D341Med (cell line): ENCODE data around the gene ROPN1L.
"Not testable (repeated sequence)": the region's sequence is repeated elsewhere in the genome, so short reads cannot be mapped to it uniquely, and the experiment has no call there.

Experiments used
- DNase-seq: peaks from one replicate; pipeline ENCODE4 v3.0.0; 2012; ENCODE audit warnings: low spot score

ROPN1L gene

GRCh38 chr5:10502130-10502529 lies 60.5 kb downstream of the ROPN1L start:
- DNase-seq: no peak

- no peak for DNase-seq
Observed at GRCh38 chr5:10502578-10502977, 60.9 kb downstream of the ROPN1L start.

- no peak for DNase-seq
Observed at GRCh38 chr5:10503321-10503720, 61.6 kb downstream of the ROPN1L start.

DNA sequence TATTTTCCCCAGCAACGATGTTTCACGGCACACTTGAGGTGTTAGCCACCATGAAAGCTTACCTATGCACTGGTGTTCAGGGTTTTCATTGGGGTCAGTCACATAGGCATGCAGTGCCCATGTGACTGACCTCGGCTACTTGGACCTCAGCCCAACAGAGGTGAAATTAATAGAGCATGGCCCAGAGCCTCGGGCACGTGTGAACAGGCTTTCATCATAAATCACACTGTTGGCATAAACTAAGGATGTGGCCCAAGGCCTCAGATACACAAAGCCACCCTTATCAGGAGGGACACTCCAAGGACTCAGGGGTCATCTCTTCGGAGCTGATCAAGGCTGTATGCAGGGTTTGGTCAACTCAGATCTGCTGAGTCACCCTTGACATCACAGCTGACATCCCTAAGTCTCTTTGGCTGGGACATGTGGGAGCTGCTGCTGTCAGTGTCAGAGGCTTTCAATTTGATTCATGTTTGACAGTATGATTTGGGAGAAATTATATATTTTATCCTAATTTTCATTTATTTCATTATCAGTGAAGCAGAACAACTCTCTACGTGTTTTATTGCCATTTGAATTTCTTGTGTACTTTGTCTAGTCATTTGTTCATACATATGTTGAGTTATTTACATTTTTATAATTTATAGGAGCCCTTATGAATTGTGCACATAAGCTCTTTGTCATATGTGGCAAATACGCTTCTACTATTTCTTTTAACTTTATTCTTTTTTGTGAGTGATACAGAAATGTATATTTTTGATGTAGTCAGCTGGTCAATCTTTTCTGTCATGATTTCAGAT lies 62.5 kb downstream of the ROPN1L start:
- DNase-seq: no peak

- DNase-seq: no peak
Observed at GRCh38 chr5:10505517-10506095, 63.9 kb downstream of the ROPN1L start.

DNA sequence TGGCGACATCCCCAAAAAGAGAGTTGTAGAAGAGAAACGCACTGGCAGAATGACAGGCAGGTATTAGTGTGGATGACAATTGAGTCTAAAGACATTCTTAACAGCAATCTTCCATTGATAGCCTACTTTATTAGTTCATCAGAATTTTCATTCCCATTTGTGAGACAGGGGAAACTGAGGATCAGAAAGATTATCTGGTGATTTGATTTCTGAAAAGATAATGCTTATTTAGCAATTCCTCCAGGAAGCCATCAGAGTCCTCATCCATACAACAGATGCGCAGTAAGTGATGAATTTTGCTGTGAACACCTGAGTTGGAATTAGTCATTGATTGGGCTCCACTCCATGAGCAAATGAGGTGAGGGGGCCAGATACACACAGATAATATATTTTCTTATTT lies 64.9 kb downstream of the ROPN1L start:
- no peak for DNase-seq

DNA sequence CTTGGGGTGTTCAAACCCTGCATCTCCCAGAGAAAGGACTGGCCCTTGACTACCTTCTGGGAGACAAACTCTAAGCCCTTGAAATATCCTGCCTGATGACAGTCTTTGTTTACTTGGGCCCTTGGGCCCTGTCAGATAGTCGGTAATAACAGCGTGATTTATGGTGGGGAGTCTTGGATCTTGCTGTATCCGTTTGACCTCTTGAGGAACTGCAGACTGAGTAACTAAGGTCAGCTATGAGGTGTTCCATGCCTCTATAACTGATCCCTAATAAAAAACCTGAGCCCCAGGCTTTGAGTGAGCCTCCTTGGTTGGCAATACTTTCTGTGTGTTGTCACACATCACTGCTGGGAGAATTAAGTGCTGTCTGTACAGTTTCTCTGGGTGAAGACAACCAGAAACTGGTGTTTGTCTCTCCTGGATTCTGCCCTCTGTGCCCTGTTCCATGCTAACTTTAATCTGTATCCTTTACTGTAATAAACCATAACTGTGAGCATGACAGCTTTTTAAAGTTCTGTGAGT lies 66.0 kb downstream of the ROPN1L start:
- DNase-seq: no peak

DNA sequence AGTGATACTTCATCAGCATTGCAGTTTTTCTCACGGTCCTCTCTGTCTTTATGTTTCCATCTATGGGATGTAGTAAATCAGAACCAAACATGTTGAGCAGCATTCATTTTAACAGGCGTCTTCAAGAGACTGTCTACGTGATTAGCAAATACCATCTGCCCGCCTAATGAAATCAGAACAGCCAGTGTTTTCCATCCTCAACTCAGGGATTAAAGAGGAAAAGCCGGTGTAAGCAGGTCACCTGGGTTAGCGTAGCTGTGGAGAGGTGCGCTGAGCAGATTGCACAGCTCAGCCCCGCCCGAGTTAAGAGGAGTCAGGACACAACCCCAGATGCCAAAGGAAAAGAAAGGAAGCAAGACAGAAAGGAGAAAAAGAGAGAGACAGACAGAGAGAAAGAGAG lies 67.9 kb downstream of the ROPN1L start:
- DNase-seq: peak; percentile 78

DNA sequence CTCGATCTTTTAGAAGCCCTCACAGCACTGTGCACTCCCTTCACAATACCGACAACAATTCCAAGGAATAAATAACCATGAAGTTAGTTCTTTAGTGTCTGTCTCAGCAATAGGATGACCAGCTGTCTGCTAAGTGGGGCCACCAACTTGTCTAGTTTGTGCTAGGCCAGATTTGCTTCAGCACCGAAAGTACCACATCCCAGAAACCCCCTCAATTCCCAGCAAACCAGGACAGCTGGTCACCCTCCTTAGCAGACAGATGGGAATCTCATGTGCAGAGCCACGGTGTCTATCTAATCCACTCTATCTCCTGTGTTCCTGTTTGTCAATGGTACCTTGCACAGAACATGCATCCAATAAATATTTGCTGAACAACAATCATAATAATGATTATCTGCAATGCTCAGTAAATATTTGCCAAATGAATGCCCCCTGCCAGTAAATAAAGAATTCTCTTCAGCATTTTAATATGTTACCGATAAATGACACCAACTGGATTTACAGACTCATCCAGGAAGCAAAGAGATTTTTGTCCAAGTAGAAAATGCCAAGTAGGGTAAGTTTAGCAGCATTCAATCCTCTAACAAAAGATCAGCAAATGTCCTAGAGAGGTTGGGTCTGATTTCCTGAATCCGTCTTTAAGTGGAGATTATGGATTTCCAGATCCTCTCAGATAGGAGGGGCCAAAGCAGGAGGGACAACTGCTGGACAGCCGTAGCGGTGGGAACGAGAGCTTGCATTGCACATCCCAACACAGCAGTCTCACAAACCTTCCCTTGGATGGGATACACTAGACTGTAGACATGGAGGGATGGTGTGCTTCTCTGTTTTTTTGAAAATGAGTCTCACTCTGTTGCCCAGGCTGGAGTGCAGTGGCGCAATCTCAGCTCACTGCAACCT lies 70.3 kb downstream of the ROPN1L start:
- DNase-seq: no peak

GRCh38 chr5:10513501-10514442 lies 72.1 kb downstream of the ROPN1L start:
- DNase-seq: peak; percentile 60

DNA sequence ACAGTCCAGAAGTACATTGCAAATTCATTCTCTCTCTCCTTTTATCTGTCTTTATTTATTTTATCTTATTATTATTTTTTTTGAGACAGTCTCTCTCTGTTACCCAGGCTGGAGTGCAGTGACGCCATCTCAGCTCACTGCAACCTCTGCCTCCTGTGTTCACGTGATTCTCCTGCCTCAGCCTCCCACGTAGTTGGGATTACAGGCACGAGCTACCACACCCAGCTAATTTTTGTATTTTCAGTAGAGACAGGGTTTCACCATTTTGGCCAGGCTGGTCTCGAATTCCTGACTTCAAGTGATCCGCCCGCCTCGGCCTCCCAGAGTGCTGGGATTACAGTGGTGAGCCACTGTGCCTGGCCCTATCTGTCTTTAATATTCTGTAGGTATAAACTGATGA lies 72.9 kb downstream of the ROPN1L start:
- not testable (repeated sequence) for DNase-seq
